ENCODE measurements around the gene ARHGEF4. TPM values are rescaled to one million over a fixed set of nuclear protein-coding genes. Genes with fewer than 3 reads are reported as not detected.
A peak's percentile ranks its signal among the peaks of the same experiment; 100 is the strongest.

Gene ARHGEF4
- total and polyA plus RNA-seq, 2 experiments from 2014 or later = 4.6 to 16.6 TPM

- no peak overlapping the region for H2AFZ ChIP-seq
- TF ChIP-seq STAT1 (IDR thresholded peaks at IDR 0.05; ENCODE audit: unreplicated experiment) (no peak), EZH2phosphoT487 (IDR thresholded peaks at IDR 0.05; ENCODE audit: unreplicated experiment) (no peak), ETS1 (IDR thresholded peaks at IDR 0.05) (no peak), ZNF331 (CRISPR knock-in tag; IDR thresholded peaks at IDR 0.05; ENCODE audit: low read depth) (no peak), CREB1 (CRISPR knock-in tag; IDR thresholded peaks at IDR 0.05; ENCODE audit: low read depth) (no peak), ZNF462 (CRISPR knock-in tag; IDR thresholded peaks at IDR 0.05) (no peak), NANOG (IDR thresholded peaks at IDR 0.05; ENCODE audit: borderline replicate concordance) (no peak), CTCF (conservative IDR thresholded peaks at IDR 0.05; ENCODE audit: low read depth in 2 of 2) (no peak), EZH2 (IDR thresholded peaks at IDR 0.05; ENCODE audit: low read depth, unreplicated experiment) (no peak), POLR2AphosphoS5 (IDR thresholded peaks at IDR 0.05; ENCODE audit: low read depth) (no peak), REST (IDR thresholded peaks at IDR 0.05; ENCODE audit: unreplicated experiment) (no peak), JUNB (IDR thresholded peaks at IDR 0.05; ENCODE audit: unreplicated experiment) (no peak), ZNF114 (CRISPR knock-in tag; IDR thresholded peaks at IDR 0.05) (no peak)
- no peaks in the 10 kb centered on the region for H3K36me3 ChIP-seq (ENCODE audit: insufficient read depth)
- H3K4me2 ChIP-seq = peak overlapping the region; percentile 86
- peaks cover 27% of the 10 kb centered on the region for H3K4me1 ChIP-seq (ENCODE audit: insufficient read depth)
- Mint-ChIP-seq H3K9me3 (no peaks in the 10 kb centered on the region; the same call in 2 of the 3 replicates), H3K4me3 (peak overlapping the region; percentile 75; the same call in 1 of the 3 replicates), H3K27ac (no peak overlapping the region), H3K36me3 (ENCODE audit: low read depth) (no peaks in the 10 kb centered on the region; the same call in 2 of the 3 replicates), H3K27me3 (ENCODE audit: insufficient read depth, low read depth, poor library complexity) (peaks cover 44% of the 10 kb centered on the region), H3K4me1 (peaks cover 45% of the 10 kb centered on the region)
- H4K20me1 ChIP-seq (replicated peaks; ENCODE audit: insufficient read depth) = no peaks in the 10 kb centered on the region
- H3K27me3 ChIP-seq (ENCODE audit: insufficient read depth) = peaks cover 53% of the 10 kb centered on the region
- ATAC-seq (no peak), DNase-seq (ENCODE audit: low spot score) (no peak)
- H3K27ac ChIP-seq (ENCODE audit: low read depth) = no peak overlapping the region
- H3K4me3 ChIP-seq = peak overlapping the region; percentile 62; the same call in 1 of the 2 replicates
- no peaks in the 10 kb centered on the region for H3K9me2 ChIP-seq (ENCODE audit: insufficient read depth)
- no peaks in the 10 kb centered on the region for H3K79me2 ChIP-seq (replicated peaks; ENCODE audit: insufficient read depth)
- H3F3A ChIP-seq (replicated peaks; ENCODE audit: low read depth) = peaks cover 7% of the 10 kb centered on the region; the same call in 1 of the 2 replicates
Observed at GRCh38 chr2:130964931-130965330, 128.2 kb downstream of the ARHGEF4 start.

Data from GM23338 (cell line).